22Rv1 (cell line): Measurements from ENCODE around the gene ATP8A1.

Experiments used
- H3K27ac ChIP-seq: fragments of 450-650 bp; 2 replicates; pipeline ENCODE4 v1.5.1; 2017
- ZFX ChIP-seq: fragments of 450-650 bp; IDR thresholded peaks from 2 replicates; pipeline ENCODE4 v1.6.1; 2017; ENCODE audit warnings: antibody characterized with exemption, borderline replicate concordance
- TF ChIP-seq, protein P1 (sequence below): fragments of 450-650 bp; IDR thresholded peaks from 2 replicates; pipeline ENCODE4 v1.5.1; 2017; ENCODE audit warnings: mild to moderate bottlenecking

Gene ATP8A1

DNA sequence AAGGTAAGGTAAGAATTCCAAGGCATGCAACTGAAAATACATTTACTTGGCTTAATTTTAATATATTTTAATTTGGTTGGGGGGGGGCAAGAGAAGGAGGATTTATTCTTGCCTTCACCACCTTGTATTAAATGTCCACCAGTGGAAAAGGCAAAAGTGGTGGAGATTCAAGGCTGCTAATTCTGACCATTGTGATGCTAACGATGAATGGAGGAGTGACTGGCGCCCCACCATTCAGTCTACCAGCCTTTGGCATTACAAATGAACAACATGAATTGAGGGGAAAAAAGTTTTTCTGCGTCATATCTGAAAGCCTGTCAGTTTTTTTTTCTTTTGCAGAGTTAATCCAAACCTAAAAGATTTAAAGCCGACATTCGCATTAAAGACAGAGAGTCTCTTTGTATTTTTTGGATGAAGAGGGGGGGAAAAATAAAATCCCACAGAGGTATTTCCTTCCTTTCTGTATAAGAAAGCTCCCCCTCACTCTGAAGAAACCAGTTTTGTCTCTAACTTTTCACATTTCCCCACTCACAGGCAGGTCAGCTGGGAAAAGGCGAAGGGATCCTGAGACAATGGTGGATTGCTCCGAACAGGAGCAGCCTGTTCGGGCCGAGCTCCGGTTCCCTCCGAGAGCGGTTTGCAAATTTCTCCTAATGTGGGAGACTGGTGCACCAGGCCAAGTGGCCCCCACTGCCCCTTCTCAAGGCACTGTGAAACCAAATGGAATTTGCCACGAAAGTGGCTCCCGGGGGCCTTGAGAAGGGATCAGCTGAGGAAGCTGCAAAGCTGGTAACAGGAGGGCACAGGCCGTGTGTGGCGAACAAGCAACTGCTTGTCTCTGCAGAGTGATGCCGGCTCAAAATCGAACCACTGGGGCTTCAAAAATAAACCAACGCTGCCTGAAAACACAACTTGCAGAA is 231.5 kb downstream of the ATP8A1 start:
- no peak overlapping the region for H3K27ac ChIP-seq
- no peak for TF ChIP-seq ZFX
- TF ChIP-seq, protein P1, sequence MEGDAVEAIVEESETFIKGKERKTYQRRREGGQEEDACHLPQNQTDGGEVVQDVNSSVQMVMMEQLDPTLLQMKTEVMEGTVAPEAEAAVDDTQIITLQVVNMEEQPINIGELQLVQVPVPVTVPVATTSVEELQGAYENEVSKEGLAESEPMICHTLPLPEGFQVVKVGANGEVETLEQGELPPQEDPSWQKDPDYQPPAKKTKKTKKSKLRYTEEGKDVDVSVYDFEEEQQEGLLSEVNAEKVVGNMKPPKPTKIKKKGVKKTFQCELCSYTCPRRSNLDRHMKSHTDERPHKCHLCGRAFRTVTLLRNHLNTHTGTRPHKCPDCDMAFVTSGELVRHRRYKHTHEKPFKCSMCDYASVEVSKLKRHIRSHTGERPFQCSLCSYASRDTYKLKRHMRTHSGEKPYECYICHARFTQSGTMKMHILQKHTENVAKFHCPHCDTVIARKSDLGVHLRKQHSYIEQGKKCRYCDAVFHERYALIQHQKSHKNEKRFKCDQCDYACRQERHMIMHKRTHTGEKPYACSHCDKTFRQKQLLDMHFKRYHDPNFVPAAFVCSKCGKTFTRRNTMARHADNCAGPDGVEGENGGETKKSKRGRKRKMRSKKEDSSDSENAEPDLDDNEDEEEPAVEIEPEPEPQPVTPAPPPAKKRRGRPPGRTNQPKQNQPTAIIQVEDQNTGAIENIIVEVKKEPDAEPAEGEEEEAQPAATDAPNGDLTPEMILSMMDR, result no peak

DNA sequence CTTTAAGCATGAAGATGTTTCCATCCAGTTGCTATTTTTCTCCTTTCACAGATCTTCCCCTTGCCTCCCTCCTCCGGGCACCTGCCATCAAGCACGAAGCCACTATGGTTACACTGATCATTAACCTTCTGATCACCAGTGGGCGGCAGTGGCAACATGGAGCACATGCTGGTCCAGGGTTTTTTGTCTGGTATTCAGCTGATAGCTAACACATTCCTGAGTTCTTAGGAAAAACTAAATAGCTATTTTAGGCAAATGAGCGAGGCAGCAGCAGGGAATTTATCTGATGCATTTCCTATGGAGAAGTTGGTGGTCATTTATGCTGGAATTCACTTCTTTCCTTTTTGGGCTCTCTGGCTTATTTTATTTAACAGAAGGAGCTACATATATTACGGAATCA is 236.8 kb downstream of the ATP8A1 start:
- TF ChIP-seq, protein P1, result no peak
- no peak for TF ChIP-seq ZFX
- H3K27ac ChIP-seq, result no peak overlapping the region

DNA sequence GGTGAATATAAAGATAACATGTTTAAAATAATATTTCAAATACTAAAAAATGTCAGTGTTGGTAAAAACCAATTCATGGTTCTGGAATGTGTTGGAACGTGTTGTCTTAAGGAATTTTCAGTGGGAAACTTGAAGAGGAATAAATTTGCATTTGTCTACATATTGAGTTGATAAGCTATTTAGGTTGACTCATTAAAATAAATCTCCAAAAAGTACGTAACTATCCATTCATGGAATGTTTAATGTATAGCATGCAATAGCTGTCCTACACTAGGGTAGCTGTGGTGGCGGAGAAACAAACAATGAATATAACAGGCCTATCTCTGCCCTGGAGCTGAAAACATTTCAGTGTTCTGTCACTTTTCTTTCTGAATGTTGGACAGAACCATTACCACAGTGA is 239.4 kb downstream of the ATP8A1 start:
- no peak overlapping the region for H3K27ac ChIP-seq
- TF ChIP-seq, protein P1, result no peak
- no peak for TF ChIP-seq ZFX

DNA sequence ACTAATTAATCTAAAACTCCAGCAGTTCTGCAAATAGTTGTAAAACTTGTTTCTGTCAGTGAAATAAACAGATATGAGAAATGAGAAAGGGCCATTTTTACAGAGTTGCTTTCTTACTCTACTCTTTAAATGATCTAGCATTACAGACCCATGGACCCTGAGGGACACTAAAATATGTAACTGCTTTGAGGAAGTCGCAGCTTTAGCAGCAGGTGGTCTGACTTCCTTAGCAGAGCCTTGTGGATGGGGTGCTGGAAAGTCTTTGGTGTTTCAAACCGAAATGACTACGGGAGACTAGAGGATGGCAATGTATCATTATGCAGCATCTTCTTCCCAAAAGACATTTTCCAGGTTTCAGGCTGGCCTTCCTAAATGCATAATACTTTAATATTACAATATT is 240.9 kb downstream of the ATP8A1 start:
- no peak for TF ChIP-seq ZFX
- TF ChIP-seq, protein P1, result no peak
- H3K27ac ChIP-seq, result no peak overlapping the region

DNA sequence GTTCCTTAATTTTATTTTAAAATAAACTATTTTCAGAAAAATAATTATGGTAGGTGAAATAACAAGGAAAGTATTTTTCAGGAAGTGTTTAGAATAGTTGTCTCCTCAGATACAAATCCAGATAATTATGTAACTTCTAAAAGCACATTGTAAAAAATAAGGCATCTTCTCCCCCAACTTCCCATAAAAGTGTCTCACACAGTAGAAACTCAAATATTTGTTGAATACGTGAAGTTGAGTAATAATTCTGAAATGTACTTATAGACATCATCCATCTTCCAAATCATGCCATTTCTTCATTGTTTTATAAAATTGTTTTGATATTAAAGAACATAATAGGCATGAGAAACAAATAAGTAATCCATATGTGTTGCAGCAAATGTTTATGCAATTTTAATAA is 241.6 kb downstream of the ATP8A1 start:
- H3K27ac ChIP-seq, result no peak overlapping the region
- TF ChIP-seq, protein P1, result no peak
- no peak for TF ChIP-seq ZFX

DNA sequence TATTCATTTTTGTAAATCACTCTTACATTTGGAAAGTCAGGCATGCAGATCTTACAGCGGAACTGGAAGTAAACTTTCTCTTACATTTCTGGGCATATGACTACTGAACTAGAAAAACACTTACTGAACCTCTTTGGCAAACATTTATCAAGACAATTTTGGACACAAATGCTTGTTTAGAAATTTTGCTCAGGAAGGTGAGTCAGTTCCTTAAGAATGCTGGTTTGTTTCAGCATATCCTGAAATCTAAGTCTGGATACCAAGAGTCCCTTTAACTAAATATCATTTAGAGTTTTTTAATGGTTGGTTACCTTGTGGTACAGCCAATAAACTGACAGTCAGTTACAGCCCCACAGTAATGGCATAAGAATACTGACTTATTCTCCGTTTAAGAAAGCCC is 244.7 kb downstream of the ATP8A1 start:
- no peak for TF ChIP-seq ZFX
- TF ChIP-seq, protein P1, result no peak
- no peak overlapping the region for H3K27ac ChIP-seq

DNA sequence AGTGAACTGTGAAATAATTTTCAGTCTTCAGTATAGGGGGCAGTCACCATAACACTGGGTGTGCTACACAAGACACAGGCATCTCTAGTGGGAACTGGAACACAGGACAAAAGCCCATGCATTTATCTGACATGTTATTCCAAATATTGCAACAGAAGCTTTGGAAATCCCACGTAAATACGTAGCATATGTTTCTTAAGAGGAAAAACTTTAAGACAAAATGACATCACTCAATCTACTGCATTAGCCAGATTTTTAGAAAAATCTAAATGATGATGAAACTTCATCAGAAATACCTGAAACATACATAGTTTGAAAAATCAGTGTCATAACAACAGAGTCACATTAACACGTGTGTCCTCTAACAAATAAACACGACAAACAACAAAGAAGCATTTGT is 245.1 kb downstream of the ATP8A1 start:
- H3K27ac ChIP-seq, result no peak overlapping the region
- TF ChIP-seq ZFX, result no peak
- TF ChIP-seq, protein P1, result no peak
